ENCODE data around the gene ANKRD28. TPM values are rescaled to one million over a fixed set of nuclear protein-coding genes. Genes with fewer than 3 reads are reported as not detected.
A peak's percentile ranks its signal among the peaks of the same experiment; 100 is the strongest.

The ANKRD28 gene
- total and polyA plus RNA-seq, 9 of the 15 experiments (the other 6 are each of a cell fraction or from before 2014, with no cell fraction given), result 11.7 to 66.0 (median 36.7) TPM

DNA sequence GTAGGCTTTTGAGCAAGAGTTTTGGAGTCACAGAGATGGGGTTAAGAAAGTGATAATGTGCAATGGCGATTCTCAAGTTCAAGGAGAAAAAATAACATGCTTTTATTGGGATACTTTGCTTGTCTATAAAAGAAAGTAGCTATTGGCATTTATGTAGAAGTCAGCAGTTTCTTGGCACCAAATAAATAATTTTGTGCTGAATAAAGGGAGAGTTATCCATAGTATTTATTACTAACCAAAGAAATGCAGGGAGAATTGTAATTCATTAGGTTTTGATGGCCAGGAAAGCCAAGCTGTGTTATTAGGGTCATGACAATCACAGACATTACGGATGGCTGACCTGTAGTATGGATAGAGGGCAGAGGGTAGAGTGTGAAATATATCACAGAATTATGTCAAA is 163.1 kb downstream of the ANKRD28 start:
- no peak for FAIRE-seq
- intact Hi-C loops (cut with micrococcal nuclease), result loop anchor here (10.0 kb wide), 3 partner anchors 340 to 910 kb away; partner anchors contain the start of gene CAPN7
- H3K9ac ChIP-seq (ENCODE audit: insufficient read depth in 1 of 2, low read depth in 2 of 2, low read length in 2 of 2), result no peak overlapping the region

DNA sequence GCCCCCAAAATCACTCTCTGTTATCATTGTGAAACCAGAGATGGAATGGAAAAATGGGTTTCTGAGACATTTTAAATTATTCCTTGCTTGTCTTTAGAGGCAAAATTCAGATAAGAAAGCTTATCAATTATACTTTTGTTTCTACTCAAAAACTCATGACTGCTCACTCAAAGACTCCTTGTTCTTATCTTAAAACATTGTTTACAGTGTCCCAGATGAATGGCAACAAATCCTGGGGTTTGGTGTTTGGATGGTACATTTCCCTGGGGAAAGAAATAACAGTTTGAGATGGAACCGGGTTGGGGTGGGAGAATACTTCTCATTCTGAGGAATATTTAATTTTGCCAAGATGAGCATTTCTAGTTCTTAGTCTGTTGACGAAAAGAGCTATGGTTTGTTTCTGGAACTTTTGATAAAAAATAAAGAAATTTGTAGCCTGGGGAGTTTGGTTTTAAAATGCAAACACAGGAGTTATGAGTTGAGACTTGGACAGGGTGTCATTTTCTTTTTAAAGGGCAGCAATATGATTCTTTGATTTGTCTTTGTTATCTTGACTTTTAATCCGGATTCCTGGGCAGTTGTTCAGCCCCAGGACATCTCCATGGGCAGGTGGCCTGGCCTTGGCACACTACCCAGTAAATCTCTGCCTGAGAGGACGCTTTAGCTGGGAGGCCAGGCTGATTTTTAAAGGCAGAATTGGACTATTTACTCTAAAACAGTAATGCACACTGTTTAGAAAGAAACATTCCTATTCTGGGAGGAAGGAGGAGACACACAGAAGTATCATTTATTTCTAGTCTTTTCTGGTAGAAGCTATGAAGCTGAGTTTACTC is 163.8 kb downstream of the ANKRD28 start:
- Histone ChIP-seq H4K20me1 (replicated peaks; ENCODE audit: control insufficient read depth, insufficient read depth, low read length) (no peaks in the 10 kb centered on the region), H3K79me2 (ENCODE audit: control insufficient read depth, insufficient read depth, low read length) (no peaks in the 10 kb centered on the region), H3K4me3 (no peak overlapping the region), H3K9me3 (replicated peaks; ENCODE audit: control insufficient read depth, insufficient read depth, low read depth, low read length) (no peaks in the 10 kb centered on the region), H3K4me1 (replicated peaks in 1 of 2; ENCODE audit: control insufficient read depth in 2 of 2, insufficient read depth in 2 of 2, low read length in 2 of 2) (peaks cover 3 to 12% of the 10 kb centered on the region in 2 experiments; a peak in 3 of 5 replicates), H3K36me3 (ENCODE audit: control insufficient read depth, insufficient read depth, low read length) (no peaks in the 10 kb centered on the region), H3K9ac (ENCODE audit: insufficient read depth in 1 of 2, low read depth in 2 of 2, low read length in 2 of 2) (no peak overlapping the region), H3K27ac (ENCODE audit: extremely low read depth, low read depth, low read length) (no peak overlapping the region), H3K9me1 (ENCODE audit: control insufficient read depth, insufficient read depth, low read length) (no peaks in the 10 kb centered on the region), H3K27me3 (ENCODE audit: control insufficient read depth in 2 of 2, insufficient read depth in 2 of 2, low read length in 2 of 2) (peaks cover 0 to 15% of the 10 kb centered on the region in 2 experiments; a peak in 2 of 5 replicates), H3K4me2 (ENCODE audit: insufficient read depth, low read length) (no peak overlapping the region), H2AFZ (ENCODE audit: low read depth, low read length) (no peak overlapping the region)
- no TSS peak for BruUV-seq (replicated peaks)
- FAIRE-seq, result no peak
- intact Hi-C loops (cut with micrococcal nuclease), result loop anchor here (10.0 kb wide), 3 partner anchors 341 to 911 kb away; partner anchors contain the start of gene CAPN7
- TF ChIP-seq POLR2B (IDR thresholded peaks at IDR 0.05; ENCODE audit: low read depth, partially characterized antibody) (no peak), RHOXF2B (CRISPR knock-in tag; conservative IDR thresholded peaks at IDR 0.05) (no peak), FOXK1 (CRISPR knock-in tag; IDR thresholded peaks at IDR 0.05; ENCODE audit: borderline replicate concordance) (no peak), ARHGAP35 (IDR thresholded peaks at IDR 0.05; ENCODE audit: partially characterized antibody) (no peak), ZNF785 (CRISPR knock-in tag; IDR thresholded peaks at IDR 0.05) (no peak), ATF2 (CRISPR knock-in tag; IDR thresholded peaks at IDR 0.05) (no peak), ZNF696 (CRISPR knock-in tag; conservative IDR thresholded peaks at IDR 0.05) (no peak), TEAD4 (IDR thresholded peaks at IDR 0.05; ENCODE audit: low read length) (no peak), TEAD4 (CRISPR knock-in tag; IDR thresholded peaks at IDR 0.05; ENCODE audit: borderline replicate concordance) (no peak), ZNF274 (IDR thresholded peaks at IDR 0.05; ENCODE audit: borderline replicate concordance, low read depth, low read length) (no peak)
- CTCF ChIA-PET (ENCODE audit: low intra/inter-chr PET ratio), result no interaction called here
- 13% methylated on average over 4 of the region's 4 CpGs for WGBS (ENCODE audit: insufficient coverage, low coverage, missing lambda C conversion rate)
- POLR2A ChIA-PET, result no interaction called here
- no peak for DNase-seq (ENCODE audit: extremely low read depth in 1 of 4, low spot score in 3 of 4)
- no peak for ATAC-seq
- in situ Hi-C loops (cut with MboI), result loop anchor here (25.0 kb wide), 1 partner anchor 903 kb away; no protein-coding TSS in a partner anchor

More for the DNA sequence above, 163.1 kb downstream of the ANKRD28 start:
- Histone ChIP-seq H3K4me2 (ENCODE audit: insufficient read depth, low read length) (no peak overlapping the region), H3K4me1 (replicated peaks in 1 of 2; ENCODE audit: control insufficient read depth in 2 of 2, insufficient read depth in 2 of 2, low read length in 2 of 2) (peaks cover 3 to 12% of the 10 kb centered on the region in 2 experiments; a peak in 3 of 5 replicates), H3K4me3 (no peak overlapping the region), H4K20me1 (replicated peaks; ENCODE audit: control insufficient read depth, insufficient read depth, low read length) (no peaks in the 10 kb centered on the region), H3K79me2 (ENCODE audit: control insufficient read depth, insufficient read depth, low read length) (no peaks in the 10 kb centered on the region), H3K36me3 (ENCODE audit: control insufficient read depth, insufficient read depth, low read length) (no peaks in the 10 kb centered on the region), H3K9me3 (replicated peaks; ENCODE audit: control insufficient read depth, insufficient read depth, low read depth, low read length) (no peaks in the 10 kb centered on the region), H3K27me3 (ENCODE audit: control insufficient read depth in 2 of 2, insufficient read depth in 2 of 2, low read length in 2 of 2) (peaks cover 0 to 15% of the 10 kb centered on the region in 2 experiments; a peak in 2 of 5 replicates), H3K9me1 (ENCODE audit: control insufficient read depth, insufficient read depth, low read length) (no peaks in the 10 kb centered on the region), H3K27ac (ENCODE audit: extremely low read depth, low read depth, low read length) (no peak overlapping the region), H2AFZ (ENCODE audit: low read depth, low read length) (no peak overlapping the region)
- CTCF ChIA-PET (ENCODE audit: low intra/inter-chr PET ratio), result no interaction called here
- POLR2A ChIA-PET, result interaction anchor here (1.4 kb wide), 1 partner anchor 15 kb away, joined by 5 read pairs; no protein-coding TSS in a partner anchor
- BruUV-seq (replicated peaks), result no TSS peak
- TF ChIP-seq ZNF41 (CRISPR knock-in tag; conservative IDR thresholded peaks at IDR 0.05) (no peak), ZNF316 (IDR thresholded peaks at IDR 0.05) (peak; percentile 63), POLR3G (IDR thresholded peaks at IDR 0.05; ENCODE audit: extremely low read depth, insufficient read length, insufficient replicate concordance) (no peak)
- 17% methylated on average over 2 of the region's 2 CpGs for WGBS (ENCODE audit: insufficient coverage, low coverage, missing lambda C conversion rate)
- no peak for DNase-seq (ENCODE audit: extremely low read depth in 1 of 4, low spot score in 3 of 4)
- ATAC-seq, result no peak
- in situ Hi-C loops (cut with MboI), result loop anchor here (25.0 kb wide), 1 partner anchor 903 kb away; no protein-coding TSS in a partner anchor

All from K562 (cell line).